Measurements from ENCODE around the gene EXT2.

DNA sequence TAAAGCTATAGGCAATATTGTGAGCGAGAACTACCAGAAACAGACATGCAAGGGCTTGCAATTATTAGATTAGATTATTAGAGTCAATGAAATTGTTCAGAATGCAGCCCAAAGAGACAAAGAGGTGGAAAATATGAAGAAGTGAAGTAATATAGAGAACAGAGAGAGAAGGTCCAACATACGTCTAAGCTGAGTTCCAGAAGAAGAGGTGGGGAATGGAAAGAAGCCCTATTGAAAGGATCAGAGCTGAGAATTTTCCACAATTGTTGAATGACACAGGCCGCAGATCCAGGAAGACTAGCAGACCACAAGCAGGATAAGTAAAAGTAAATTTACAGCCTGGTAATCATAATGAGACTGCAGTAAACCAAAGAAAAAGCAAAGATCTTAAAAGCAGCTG is 93.2 kb downstream of the EXT2 start:
- TF ChIP-seq, protein P1, sequence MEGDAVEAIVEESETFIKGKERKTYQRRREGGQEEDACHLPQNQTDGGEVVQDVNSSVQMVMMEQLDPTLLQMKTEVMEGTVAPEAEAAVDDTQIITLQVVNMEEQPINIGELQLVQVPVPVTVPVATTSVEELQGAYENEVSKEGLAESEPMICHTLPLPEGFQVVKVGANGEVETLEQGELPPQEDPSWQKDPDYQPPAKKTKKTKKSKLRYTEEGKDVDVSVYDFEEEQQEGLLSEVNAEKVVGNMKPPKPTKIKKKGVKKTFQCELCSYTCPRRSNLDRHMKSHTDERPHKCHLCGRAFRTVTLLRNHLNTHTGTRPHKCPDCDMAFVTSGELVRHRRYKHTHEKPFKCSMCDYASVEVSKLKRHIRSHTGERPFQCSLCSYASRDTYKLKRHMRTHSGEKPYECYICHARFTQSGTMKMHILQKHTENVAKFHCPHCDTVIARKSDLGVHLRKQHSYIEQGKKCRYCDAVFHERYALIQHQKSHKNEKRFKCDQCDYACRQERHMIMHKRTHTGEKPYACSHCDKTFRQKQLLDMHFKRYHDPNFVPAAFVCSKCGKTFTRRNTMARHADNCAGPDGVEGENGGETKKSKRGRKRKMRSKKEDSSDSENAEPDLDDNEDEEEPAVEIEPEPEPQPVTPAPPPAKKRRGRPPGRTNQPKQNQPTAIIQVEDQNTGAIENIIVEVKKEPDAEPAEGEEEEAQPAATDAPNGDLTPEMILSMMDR (IDR thresholded peaks at IDR 0.05 in 2 of 3, conservative IDR thresholded peaks at IDR 0.05 in 1 of 3; ENCODE audit: control insufficient read depth in 2 of 3, extremely low read depth in 1 of 3, insufficient read depth in 1 of 3, low read depth in 3 of 3, low read length in 3 of 3): no peak
- TF ChIP-seq, protein P2, sequence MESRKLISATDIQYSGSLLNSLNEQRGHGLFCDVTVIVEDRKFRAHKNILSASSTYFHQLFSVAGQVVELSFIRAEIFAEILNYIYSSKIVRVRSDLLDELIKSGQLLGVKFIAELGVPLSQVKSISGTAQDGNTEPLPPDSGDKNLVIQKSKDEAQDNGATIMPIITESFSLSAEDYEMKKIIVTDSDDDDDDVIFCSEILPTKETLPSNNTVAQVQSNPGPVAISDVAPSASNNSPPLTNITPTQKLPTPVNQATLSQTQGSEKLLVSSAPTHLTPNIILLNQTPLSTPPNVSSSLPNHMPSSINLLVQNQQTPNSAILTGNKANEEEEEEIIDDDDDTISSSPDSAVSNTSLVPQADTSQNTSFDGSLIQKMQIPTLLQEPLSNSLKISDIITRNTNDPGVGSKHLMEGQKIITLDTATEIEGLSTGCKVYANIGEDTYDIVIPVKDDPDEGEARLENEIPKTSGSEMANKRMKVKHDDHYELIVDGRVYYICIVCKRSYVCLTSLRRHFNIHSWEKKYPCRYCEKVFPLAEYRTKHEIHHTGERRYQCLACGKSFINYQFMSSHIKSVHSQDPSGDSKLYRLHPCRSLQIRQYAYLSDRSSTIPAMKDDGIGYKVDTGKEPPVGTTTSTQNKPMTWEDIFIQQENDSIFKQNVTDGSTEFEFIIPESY (IDR thresholded peaks at IDR 0.05): no peak
- TF ChIP-seq ASH2L (IDR thresholded peaks at IDR 0.05; ENCODE audit: borderline replicate concordance, low read depth) (no peak), GABPA (IDR thresholded peaks at IDR 0.05; ENCODE audit: low read depth) (no peak), ETV6 (conservative IDR thresholded peaks at IDR 0.05 in 1 of 2, IDR thresholded peaks at IDR 0.05 in 1 of 2; ENCODE audit: borderline replicate concordance in 1 of 2, low read depth in 1 of 2) (no peak), EP300 (IDR thresholded peaks at IDR 0.05; ENCODE audit: borderline replicate concordance in 1 of 2, control insufficient read depth in 1 of 2, low read depth in 2 of 2, low read length in 2 of 2) (no peak), TBL1XR1 (IDR thresholded peaks at IDR 0.05; ENCODE audit: low read depth, low read length) (no peak), CEBPB (IDR thresholded peaks at IDR 0.05; ENCODE audit: borderline replicate concordance in 1 of 2, low read depth in 2 of 2, low read length in 2 of 2) (no peak), SIX5 (IDR thresholded peaks at IDR 0.05; ENCODE audit: low read depth, low read length, severe bottlenecking) (no peak)
- TF ChIP-seq, protein P3, sequence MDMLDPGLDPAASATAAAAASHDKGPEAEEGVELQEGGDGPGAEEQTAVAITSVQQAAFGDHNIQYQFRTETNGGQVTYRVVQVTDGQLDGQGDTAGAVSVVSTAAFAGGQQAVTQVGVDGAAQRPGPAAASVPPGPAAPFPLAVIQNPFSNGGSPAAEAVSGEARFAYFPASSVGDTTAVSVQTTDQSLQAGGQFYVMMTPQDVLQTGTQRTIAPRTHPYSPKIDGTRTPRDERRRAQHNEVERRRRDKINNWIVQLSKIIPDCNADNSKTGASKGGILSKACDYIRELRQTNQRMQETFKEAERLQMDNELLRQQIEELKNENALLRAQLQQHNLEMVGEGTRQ (IDR thresholded peaks at IDR 0.05; ENCODE audit: borderline replicate concordance, low read depth, low read length): no peak

All from GM12878 (cell line).